ENCODE results near the gene SFN. TPM values are rescaled to one million over a fixed set of nuclear protein-coding genes. Genes with fewer than 3 reads are reported as not detected.
"Not testable (repeated sequence)": the region's sequence is repeated elsewhere in the genome, so short reads cannot be mapped to it uniquely, and the experiment has no call there.

SFN gene
- total RNA-seq, 1 experiment from 2014 or later: 23.1 TPM

GRCh38 chr1:26838474-26839338 lies 24.2 kb upstream of the SFN start:
- no peak for DNase-seq (ENCODE audit: extremely low read depth, low read depth)

- DNase-seq (ENCODE audit: extremely low read depth, low read depth): no peak
Measured at GRCh38 chr1:26839339-26839722, 23.6 kb upstream of the SFN start.

DNA sequence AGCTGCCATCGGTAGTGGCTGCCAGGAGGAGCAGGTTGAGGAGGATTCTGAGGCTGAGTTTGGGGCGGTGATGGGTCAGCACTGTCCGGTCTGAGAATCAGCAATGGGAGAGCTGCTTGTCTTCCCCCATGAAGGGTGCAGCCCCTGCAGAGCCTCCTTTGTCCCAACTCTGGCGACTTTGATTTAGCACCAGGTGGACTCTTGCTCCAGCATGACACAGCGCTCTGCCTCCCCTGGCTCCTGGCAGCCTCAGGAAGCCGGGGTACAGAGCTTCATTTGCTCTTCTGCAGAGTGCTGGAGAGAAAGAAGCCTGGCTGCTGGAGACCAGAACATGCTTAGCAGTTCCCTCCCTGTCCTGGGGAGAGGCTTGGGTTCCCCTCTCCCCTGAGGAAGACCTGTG lies 23.2 kb upstream of the SFN start:
- DNase-seq (ENCODE audit: extremely low read depth, low read depth): no peak

GRCh38 chr1:26844424-26845196 lies 18.3 kb upstream of the SFN start:
- DNase-seq (ENCODE audit: extremely low read depth, low read depth): no peak

DNA sequence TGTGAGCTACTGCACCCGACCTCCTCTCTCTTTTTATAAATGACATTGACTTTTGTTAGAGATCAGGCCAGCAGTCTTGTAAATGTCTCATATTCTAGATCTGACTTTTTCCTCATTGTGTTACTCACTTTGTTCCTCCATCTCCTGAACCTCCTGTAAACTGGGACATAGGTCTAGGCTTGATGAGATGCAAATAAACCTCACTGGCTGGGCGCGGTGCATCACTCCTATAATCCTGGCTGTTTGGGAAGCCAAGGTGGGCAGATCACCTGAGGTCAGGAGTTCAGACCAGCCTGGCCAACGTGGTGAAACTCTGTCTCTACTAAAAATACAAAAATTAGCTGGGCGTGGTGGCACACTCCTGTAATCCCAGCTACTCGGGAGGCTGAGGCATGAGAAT lies 15.1 kb upstream of the SFN start:
- not testable (repeated sequence) for DNase-seq (ENCODE audit: extremely low read depth, low read depth)

DNA sequence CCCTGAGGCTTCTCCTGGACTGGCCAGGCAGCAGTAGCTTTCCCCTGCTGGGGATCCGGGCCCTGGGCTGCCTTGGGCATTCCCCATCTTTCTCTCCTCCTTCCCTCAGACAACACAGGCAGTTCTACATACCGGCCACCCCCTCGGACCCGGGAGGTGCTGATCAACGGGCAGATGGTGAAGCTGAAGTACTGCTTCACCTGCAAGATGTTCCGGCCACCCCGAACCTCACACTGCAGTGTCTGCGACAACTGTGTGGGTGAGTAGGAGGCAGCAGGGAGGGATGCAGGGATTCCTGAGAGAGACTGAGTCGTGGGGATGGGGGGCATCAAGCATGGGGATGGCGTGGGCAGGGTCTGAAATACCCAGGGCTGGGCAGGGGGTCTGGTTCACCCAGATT lies 14.4 kb upstream of the SFN start:
- DNase-seq (ENCODE audit: extremely low read depth, low read depth): no peak

DNA sequence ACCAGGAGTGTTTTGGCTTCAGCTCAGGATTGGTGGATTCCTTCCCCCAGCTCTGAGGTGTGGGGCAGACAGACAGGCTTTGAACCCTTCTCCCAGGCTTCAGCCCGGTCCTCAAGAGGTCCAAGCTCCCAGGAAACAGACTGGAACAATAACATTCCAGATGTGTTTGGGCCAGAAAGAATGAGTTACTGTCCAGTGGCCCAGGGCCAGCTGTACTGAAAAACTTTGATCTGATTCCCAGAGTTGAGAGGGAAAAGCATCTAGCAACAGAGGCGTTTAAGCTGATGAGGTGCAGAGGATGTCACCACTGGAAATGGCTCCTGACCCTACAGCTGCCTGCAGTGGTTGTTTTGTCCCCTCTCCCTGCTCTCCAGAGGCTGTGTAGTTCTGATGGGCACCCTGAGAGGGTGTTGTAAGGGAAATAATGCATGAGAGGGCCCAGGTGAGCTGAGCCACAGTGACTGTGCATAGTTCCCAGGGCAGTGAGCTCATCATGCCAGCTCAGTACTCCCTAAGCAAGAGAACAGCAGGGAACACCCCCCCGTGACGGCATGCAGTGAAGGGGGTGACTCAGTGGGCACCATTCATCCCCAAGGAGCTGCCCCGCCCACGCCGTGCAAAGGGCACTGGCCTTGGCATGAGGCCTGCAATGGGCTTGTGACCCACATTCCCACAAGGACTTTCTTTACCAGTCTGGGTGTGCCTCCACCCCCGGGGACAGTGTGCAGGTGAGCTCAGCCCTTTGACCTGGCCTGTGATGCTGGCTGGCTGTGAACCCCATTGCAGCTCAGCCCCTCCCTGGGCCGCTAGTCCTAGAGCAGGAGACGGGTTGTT lies 13.8 kb upstream of the SFN start:
- peak; percentile 89 for DNase-seq (ENCODE audit: extremely low read depth, low read depth)

- no peak for DNase-seq (ENCODE audit: extremely low read depth, low read depth)
Measured at GRCh38 chr1:26851106-26851684, 11.8 kb upstream of the SFN start.

DNA sequence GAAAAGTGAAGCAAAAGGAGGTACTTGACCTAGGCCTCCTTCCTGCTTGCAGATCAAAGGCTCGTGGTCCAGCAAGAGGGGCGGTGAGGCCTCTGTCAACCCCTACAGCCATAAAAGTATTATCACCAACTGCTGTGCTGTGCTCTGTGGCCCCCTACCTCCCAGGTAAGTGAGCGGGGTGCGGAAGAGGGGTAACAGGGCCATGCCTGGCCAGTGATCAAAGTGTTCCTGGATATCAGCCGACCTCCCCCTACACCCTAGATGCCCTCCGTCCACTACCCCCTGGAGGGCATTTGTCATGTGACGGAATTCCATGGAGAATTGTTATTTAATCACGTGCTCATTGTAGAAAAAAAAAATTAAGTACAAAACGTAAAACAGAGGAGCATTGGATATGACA lies 10.2 kb upstream of the SFN start:
- DNase-seq (ENCODE audit: extremely low read depth, low read depth): no peak

- peak; percentile 89 for DNase-seq (ENCODE audit: extremely low read depth, low read depth)
Measured at GRCh38 chr1:26853156-26853555, 9.8 kb upstream of the SFN start.

- no peak for DNase-seq (ENCODE audit: extremely low read depth, low read depth)
Measured at GRCh38 chr1:26853600-26853999, 9.3 kb upstream of the SFN start.

DNA sequence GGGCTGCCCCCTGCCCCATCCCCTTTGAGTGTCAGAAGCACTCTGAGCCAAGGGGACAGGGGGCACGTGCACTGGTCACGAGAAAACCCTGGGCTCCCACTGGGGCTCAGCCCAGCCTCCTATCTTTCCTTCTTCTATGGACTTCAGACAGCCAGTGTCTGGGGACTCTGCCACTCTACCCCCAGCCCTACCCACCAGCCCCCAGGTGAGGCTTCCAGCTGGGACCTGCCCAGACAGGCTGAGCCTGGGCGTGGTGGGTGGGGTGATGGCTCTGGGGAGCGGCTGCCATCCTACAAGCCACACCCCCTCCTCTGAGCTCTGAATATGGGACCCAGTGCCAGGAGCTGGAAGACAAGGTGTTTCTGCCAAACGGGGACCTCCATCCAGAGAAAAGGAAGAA lies 8.0 kb upstream of the SFN start:
- no peak for DNase-seq (ENCODE audit: extremely low read depth, low read depth)

DNA sequence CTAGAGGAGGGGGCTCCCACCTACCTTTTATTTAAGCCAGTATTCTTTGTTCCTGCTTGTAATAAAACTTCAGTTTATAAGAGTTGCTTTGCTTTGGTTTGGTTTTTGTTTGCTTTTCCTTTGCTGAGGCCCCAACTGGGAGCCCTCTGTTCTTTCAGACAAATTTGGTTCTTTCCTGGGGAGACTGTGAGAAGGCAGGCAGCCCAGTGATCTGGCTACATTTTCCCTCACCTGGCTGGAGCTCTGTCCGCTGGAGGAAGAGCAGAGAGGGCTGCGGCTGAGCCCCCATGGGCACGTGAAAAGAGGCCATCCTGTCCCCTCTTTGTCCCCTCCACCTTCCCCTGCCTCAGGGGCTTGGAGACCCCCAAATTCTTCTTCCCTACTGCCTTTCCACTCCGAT lies 7.3 kb upstream of the SFN start:
- no peak for DNase-seq (ENCODE audit: extremely low read depth, low read depth)

DNA sequence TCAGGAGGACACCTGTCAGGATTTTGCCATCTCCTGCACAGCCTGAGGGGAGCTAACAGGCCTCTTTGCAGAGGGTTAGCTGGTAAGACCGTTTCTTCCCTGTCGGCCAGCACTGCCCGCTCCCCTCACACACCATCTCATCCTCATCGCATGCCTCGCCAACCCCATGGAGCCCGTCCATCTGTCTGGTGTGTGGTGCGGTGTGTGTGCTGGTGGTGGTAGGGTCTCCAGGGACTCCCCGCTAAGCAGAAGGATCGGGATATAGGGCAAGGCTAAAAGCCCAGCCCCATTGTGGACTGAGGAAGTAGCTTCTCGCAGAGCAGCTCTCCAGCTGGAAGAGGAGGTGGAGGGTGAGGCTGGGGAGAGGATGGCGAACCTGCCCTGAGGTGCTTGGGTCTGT lies 6.8 kb upstream of the SFN start:
- no peak for DNase-seq (ENCODE audit: extremely low read depth, low read depth)

GRCh38 chr1:26856604-26857469 lies 6.1 kb upstream of the SFN start:
- DNase-seq (ENCODE audit: extremely low read depth, low read depth): no peak

DNA sequence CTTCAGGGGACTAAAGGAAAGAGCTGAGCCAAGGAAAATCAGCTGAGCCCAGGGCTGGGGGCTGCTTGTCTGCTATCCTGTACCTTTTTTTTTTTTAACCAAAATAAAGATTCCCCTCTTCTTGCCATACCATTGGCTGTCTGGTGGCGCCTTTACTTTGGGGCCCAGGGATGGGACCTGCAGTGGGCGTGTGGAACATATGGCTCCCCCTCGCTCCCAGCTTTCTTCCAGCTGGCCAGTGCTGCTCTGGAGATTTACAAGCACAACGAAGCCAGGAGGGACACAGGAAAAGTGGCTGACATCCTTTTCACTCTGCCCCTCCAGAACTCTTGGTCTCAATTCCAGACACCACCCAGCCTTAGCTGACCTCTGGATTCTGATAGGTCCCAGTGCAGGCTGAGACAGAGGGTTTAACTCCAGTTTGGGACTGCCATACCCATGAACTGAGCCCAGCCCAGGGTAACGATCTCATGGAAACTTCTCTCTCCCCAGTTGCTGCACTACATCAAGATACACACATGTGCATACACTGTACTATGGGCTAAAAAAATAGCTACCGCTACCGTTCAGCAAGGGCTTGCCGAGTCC lies 5.4 kb upstream of the SFN start:
- DNase-seq (ENCODE audit: extremely low read depth, low read depth): no peak

- DNase-seq (ENCODE audit: extremely low read depth, low read depth): no peak
Measured at GRCh38 chr1:26858160-26858559, 4.8 kb upstream of the SFN start.

DNA sequence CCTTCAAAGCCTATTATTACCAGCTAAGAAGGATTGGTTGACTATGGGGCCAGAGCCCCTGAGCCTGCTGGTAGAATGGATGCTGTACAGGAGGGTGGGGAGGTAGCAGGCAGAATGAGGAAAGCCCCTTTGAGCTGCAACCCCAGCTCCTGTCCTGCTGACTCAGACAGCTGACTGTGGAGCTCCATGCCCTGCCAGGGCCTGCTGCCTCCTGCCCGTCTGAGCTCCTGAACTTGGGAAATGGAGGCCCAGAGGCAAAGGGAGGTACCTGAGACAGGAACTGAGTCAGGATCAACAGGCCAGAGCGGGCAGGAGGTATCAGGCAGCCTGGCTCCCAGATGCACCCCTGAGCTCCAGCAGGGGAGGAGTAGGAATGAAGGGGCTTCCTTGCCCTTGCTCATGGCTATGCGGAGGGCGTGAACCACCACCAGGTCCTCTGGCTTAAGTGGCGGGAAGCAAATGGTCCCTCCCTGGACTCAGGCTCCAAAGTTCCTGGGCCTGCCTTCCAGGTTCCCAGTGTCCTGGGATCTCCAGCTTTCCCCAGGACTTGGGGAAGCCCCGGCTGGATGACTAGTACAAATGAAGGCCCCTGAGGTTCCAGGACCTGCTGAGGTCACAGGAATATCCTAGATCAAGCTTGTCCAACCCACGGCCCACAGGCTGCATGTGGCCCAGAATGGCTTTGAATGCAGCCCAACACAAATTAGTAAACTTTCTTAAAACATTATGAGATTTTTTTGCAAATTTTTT lies 3.9 kb upstream of the SFN start:
- DNase-seq (ENCODE audit: extremely low read depth, low read depth): no peak

DNA sequence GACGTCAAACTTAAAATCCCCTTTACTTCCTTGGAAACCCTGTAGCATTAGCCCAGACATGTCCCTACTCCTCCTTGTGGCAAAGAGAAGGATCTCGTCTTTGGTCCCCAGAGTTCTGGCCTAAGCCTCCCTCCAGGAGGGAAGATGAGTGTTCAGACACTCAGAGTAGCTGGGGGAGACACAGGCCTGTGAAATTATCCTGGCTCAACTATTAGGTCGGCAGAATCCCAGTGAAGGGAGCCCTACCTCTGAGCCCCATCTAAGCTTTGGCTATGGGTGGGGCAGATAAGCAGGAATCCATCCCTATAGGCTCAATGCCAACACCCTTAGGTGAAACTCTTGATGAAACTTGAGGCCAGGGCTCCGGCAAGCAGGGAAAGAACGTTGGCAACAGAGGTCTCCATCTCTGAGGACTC lies 1.7 kb upstream of the SFN start:
- no peak for DNase-seq (ENCODE audit: extremely low read depth, low read depth)

Measured in NCI-H460 (cell line).